Stimulated activated CD8-positive, alpha-beta memory T cell treated with anti-CD3 and anti-CD28 coated beads, Interleukin-7, amount 100 ng/mL, for 4 hours (primary cell): ENCODE results near the gene PPP5C.
"Not testable (repeated sequence)": the region's sequence is repeated elsewhere in the genome, so short reads cannot be mapped to it uniquely, and the experiment has no call there.

Experiments used
- DNase-seq, 2 donors: peaks; one replicate each; pipeline ENCODE4 v3.0.0-alpha.2; 2020; ENCODE audit warnings: low read depth in 2 of 2

Gene PPP5C

GRCh38 chr19:46429999-46430398 lies 83.1 kb downstream of the PPP5C start:
- no peak for DNase-seq

GRCh38 chr19:46431824-46432223 lies 84.9 kb downstream of the PPP5C start:
- DNase-seq, result no peak

GRCh38 chr19:46433470-46433869 lies 86.6 kb downstream of the PPP5C start:
- DNase-seq, result not testable (repeated sequence)

GRCh38 chr19:46435009-46435408 lies 88.1 kb downstream of the PPP5C start:
- DNase-seq, result no peak

DNA sequence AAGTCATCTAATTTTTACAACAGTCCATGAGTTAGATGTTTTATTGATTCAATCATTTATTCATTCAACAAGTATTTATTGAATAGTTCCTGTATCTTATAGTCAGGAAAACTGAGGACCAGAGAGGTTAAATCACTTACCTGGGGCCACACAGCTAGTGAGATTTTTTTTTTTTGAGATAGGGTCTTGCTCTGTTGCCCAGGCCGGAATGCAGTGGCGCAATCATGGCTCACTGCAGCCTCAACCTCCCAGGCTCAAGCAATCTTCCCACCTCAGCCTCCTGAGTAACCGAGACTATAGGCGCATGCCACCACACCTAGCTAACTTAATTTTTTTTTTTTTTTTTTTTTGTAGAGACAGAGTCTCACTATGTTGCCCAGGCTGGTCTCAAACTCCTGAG lies 88.8 kb downstream of the PPP5C start:
- not testable (repeated sequence) for DNase-seq
